Measurements from ENCODE around the gene PTGFRN. TPM values are rescaled to one million over a fixed set of nuclear protein-coding genes. Genes with fewer than 3 reads are reported as not detected.
"Not testable (repeated sequence)": the region's sequence is repeated elsewhere in the genome, so short reads cannot be mapped to it uniquely, and the experiment has no call there.

The PTGFRN gene
- 10 to 100 TPM; 10.1 to 11.1 TPM for total RNA-seq

DNA sequence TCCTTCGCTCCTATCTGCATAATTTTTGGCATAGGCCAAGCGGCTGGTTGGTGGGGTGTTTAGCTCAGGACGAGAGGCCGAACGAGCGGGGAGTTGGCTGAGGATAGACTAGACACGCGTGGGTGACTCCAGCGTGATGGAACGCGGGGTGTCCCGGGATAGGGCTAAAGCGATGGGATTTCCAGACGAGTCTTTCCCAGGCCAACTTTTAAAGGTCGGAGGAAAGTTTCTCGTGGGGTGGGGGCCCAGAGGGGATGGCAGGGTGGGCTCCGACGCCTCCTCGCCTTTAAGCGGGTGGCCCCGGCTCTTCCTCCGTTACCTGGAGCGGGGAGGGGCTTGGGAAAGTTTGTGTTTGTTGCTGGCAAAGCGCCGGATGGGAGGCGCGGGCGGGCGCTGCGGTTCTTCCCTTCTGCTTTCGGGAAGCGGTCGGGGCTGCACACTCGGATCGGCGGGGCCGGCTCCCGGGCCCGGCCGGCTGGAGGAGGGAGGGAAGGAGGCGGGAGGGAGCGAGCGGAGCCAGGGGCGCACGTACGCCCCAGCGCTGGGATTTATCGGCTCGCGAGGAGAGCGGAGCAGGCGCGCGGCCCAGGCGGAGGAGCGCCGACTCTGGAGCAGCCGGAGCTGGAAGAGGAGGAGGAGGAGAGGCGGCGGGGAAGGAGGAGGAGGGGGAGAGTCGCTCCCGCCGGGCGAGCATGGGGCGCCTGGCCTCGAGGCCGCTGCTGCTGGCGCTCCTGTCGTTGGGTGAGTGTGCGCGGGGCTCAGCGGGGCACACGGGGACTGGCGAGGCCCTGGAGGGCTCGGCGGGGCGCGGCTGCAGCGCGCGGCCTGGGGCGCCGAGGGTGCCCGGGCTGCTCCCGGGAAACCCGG, at the start of gene PTGFRN:
Gene PTGFRN (plus strand): TSS at position 405 of the 867 bp plus-strand sequence. CDS start 288 bp downstream, at position 693.
- Mint-ChIP-seq H3K4me3 (no peak within 1 kb of the TSS), H3K27ac (peak within 1 kb of the TSS; percentile 77), H3K27me3 (no peaks in the 10 kb centered on the region), H3K9me3 (no peaks in the 10 kb centered on the region), H3K4me1 (peaks cover under 1% of the 10 kb centered on the region), H3K36me3 (ENCODE audit: low read depth) (no peaks in the 10 kb centered on the region)
- ATAC-seq (replicated peaks): peak; percentile 79

DNA sequence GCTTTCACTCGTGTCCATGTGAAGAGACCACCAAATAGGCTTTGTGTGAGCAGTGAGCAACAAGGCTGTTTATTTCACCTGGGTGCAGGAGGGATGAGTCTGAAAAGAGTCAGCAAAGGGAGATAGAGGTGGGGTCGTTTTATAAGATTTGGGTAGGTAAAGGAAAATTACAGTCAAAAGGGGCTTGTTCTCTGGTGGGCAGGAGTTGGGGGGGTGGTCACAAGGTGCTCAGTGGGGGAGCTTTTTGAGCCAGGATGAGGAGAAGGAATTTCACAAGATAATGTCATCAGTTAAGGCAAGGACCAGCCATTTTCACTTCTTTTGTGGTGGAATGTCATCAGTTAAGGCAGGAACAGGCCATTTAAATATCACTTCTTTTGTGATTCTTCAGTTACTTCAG, 49.5 kb upstream of the PTGFRN start:
- not testable (repeated sequence) for ATAC-seq (replicated peaks); H3K4me1 Mint-ChIP-seq; H3K27ac Mint-ChIP-seq

DNA sequence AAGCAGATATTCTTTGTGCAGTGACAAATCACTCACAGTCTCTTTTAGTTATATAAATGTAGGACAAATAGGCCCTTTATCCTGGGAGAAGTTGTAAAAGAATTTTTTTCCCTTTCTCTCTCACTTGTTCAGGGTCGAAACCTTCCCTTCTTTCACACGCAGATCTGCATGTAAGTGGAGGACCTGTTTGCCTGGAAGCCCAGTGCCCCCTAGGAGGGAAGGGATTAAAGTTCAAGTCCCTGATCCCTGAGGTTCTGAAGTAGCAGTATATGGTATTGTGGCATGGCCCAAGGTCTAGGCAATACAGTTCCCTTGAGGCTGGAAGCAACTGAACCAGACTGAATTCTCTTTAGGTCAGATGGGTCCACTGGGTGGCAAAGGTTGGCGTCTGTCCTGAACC, 48.6 kb upstream of the PTGFRN start:
- ATAC-seq (replicated peaks): no peak
- Mint-ChIP-seq H3K27ac (no peak overlapping the region), H3K36me3 (ENCODE audit: low read depth) (no peaks in the 10 kb centered on the region)

More for the DNA sequence above, 49.5 kb upstream of the PTGFRN start:
- H3K27me3 Mint-ChIP-seq; H3K9me3 Mint-ChIP-seq; H3K4me3 Mint-ChIP-seq; H3K36me3 Mint-ChIP-seq (ENCODE audit: low read depth): not testable (repeated sequence)

DNA sequence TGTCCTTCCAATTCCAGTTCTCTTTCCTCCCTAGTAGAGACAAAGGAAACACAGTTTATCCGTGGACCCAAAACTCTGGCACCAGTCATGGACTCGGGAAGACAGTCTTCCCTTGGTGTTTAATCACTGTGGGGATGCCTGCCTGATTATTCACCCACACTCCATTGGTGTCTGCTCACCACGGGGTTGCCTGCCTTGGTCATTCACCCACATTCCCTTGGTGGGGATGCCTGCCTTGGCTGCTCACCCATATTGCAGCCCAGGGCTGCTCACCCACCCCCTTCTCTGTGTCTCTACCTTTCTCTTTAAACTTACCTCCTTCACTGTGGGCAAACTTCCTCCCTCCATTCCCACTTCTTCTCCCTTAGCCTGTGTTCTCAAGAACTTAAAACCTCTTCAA, 46.7 kb upstream of the PTGFRN start:
- not testable (repeated sequence) for H3K4me1 Mint-ChIP-seq; H3K4me3 Mint-ChIP-seq; H3K36me3 Mint-ChIP-seq (ENCODE audit: low read depth); H3K27ac Mint-ChIP-seq; H3K27me3 Mint-ChIP-seq; H3K9me3 Mint-ChIP-seq; ATAC-seq (replicated peaks)

More for the DNA sequence above, 48.6 kb upstream of the PTGFRN start:
- Mint-ChIP-seq H3K4me1 (no peaks in the 10 kb centered on the region), H3K4me3 (no peak overlapping the region), H3K9me3 (no peaks in the 10 kb centered on the region), H3K27me3 (no peaks in the 10 kb centered on the region)

DNA sequence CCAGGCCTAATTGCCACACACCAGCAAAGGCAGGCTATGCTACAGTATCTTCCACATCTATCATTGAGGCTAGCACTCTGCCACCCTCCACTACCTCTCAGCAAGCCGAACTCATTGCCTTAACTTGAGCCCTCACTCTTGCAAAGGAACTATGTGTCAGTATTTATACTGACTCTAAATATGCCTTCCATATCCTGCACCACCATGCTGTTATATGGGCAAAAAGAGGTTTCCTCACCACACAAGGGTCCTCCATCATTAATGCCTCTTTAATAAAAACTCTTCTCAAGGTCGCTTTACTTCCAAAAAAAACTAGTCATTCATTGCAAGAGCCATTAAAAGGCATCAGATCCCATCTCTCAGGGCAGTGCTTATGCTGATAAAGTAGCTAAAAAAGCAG, 43.2 kb upstream of the PTGFRN start:
- H3K4me3 Mint-ChIP-seq; ATAC-seq (replicated peaks); H3K4me1 Mint-ChIP-seq; H3K27me3 Mint-ChIP-seq; H3K27ac Mint-ChIP-seq; H3K36me3 Mint-ChIP-seq (ENCODE audit: low read depth); H3K9me3 Mint-ChIP-seq: not testable (repeated sequence)

DNA sequence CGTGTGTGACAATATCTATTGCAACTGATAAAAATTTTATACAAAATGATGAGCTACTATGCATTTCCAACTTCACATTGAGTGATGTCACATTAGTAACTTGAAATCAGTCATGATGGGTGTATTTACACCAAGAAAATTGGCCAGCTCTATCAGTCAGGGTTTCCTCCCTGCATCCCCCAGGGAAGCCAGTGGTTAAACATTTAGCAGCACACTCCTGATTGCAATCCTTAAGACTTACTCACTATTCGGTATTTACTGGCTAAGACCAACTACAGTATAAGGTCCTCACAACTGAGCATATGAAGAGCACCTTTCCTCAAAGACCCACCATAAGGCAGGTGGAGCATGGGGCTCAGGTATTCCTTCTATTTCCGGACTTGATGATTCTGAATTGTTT, 41.3 kb upstream of the PTGFRN start:
- no peaks in the 10 kb centered on the region for H3K36me3 Mint-ChIP-seq (ENCODE audit: low read depth)
- H3K9me3 Mint-ChIP-seq: no peaks in the 10 kb centered on the region
- no peak overlapping the region for H3K4me3 Mint-ChIP-seq
- no peaks in the 10 kb centered on the region for H3K27me3 Mint-ChIP-seq
- peaks cover 4% of the 10 kb centered on the region for H3K4me1 Mint-ChIP-seq
- no peak overlapping the region for H3K27ac Mint-ChIP-seq
- no peak for ATAC-seq (replicated peaks)

DNA sequence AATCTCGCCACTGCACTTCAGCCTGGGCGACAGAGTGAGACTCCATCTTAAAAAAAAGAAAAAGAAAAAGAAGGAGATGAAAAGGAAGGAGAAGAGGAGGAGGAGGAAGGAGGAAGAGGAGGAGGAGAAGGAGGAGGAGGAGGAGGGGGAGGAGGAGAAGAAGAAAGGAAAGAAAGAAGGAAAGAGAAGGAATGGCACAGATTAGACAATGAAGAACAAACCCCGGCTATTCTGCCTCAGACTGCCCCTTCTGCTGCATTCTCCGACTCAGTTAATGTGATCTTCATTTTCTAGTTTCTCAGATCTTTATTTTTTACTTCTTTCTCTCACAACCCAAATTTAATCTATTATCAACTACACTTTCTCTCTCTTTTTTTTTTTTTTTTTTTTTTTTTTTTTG, 40.1 kb upstream of the PTGFRN start:
- Mint-ChIP-seq H3K4me1 (peaks cover 11% of the 10 kb centered on the region), H3K27me3 (no peaks in the 10 kb centered on the region), H3K27ac (no peak overlapping the region), H3K9me3 (no peaks in the 10 kb centered on the region), H3K36me3 (ENCODE audit: low read depth) (no peaks in the 10 kb centered on the region), H3K4me3 (no peak overlapping the region)
- ATAC-seq (replicated peaks): no peak

DNA sequence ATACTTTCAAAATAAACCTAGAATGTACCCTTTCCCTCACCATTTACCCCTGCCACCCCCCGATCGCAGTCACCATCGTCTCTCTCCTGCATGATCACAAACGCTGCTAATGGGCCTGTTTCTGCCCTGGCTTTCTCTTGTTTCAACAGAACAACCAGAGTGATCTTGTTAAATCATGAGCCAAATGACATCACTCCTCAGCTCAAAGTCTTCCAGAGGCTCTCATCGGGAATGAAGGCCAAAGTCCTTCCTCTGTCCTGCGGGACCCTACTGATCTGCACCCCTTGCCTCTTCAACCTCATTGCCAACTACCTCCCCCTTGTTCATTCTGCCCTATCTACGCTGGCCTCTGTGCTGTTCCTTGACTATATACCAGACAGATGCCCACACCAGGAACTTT, 39.4 kb upstream of the PTGFRN start:
- Mint-ChIP-seq H3K9me3 (no peaks in the 10 kb centered on the region), H3K27ac (no peak overlapping the region), H3K4me1 (peaks cover 11% of the 10 kb centered on the region), H3K27me3 (no peaks in the 10 kb centered on the region), H3K4me3 (no peak overlapping the region), H3K36me3 (ENCODE audit: low read depth) (no peaks in the 10 kb centered on the region)
- no peak for ATAC-seq (replicated peaks)

DNA sequence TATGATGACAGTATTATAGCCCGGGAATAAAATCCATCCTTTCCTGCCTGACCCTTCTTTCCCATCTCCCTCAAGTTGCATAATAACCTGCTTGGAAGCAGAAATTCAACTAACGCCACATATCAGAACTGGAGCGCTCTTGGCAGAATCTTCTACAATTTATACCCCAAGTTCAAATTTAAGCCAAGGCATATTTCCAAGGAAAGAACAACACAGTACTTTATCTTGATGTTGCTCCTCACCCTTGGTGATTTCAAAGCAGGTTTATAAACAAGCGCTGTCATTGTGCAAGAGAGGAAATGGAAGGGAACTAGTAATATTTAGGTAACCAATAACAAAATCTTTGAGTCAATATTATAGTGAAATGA, 38.0 kb upstream of the PTGFRN start:
- Mint-ChIP-seq H3K4me3 (no peak overlapping the region), H3K27ac (no peak overlapping the region), H3K4me1 (peaks cover 12% of the 10 kb centered on the region), H3K9me3 (no peaks in the 10 kb centered on the region), H3K36me3 (ENCODE audit: low read depth) (no peaks in the 10 kb centered on the region), H3K27me3 (no peaks in the 10 kb centered on the region)
- ATAC-seq (replicated peaks): no peak

DNA sequence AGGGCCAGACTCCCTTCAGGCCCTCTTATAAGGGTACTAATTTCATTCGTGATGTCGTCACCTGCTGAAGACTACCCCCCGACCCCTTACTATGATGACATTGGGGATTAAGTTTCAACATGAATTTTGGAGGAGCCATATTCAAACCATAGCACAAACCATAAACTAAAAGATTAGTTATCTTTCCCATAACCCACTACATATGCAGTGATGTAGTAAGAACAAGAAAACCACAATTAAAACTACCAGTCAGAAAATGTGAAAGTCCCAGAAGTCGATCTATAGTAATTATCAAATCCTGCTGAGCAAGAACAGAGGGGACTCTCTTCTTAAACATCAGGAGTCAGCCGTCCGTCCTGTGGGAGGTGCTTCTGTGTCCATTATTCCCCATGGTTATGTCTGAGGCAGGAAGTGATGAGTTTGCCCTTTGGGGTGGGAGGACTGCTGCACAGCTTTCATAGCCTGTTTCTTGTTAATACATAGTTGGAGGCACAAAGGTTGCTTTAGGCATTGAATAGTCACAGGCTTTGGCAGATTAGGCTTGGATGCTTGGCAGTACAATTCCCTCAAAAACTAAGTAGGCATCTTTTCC, 35.9 kb upstream of the PTGFRN start:
- ATAC-seq (replicated peaks): peak; percentile 69
- no peaks in the 10 kb centered on the region for H3K27me3 Mint-ChIP-seq
- H3K9me3 Mint-ChIP-seq: no peaks in the 10 kb centered on the region
- H3K27ac Mint-ChIP-seq: peak overlapping the region; percentile 74
- H3K4me1 Mint-ChIP-seq: peaks cover 15% of the 10 kb centered on the region
- H3K4me3 Mint-ChIP-seq: peak overlapping the region; percentile 66
- H3K36me3 Mint-ChIP-seq (ENCODE audit: low read depth): no peaks in the 10 kb centered on the region

DNA sequence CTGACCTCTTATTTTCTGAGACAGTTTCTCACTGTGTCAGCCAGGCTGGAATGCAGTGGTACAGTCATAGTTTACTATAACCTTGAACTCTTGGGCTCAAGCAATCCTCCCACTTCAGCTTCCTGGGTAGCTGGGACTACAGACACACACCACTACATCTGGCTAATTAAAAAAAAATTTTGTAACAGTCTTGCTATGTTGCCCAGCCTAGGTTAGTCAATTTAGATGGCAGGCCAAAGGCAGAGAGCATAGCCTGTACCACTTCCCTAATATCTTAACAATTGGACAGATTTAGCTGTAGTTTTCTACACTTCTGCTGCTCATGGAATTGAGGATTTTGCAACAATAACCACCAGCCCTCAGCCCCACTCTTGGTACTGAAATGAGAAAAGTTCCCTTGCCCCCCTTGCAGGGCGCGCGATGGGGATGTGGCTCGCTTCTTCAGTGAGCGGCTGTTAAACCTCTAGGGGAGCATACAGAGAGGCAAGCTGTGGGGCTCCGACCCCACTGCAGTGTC, 34.9 kb upstream of the PTGFRN start:
- peak; percentile 7 for ATAC-seq (replicated peaks)
- Mint-ChIP-seq H3K9me3 (no peaks in the 10 kb centered on the region), H3K4me1 (peaks cover 15% of the 10 kb centered on the region), H3K36me3 (ENCODE audit: low read depth) (no peaks in the 10 kb centered on the region), H3K4me3 (peak overlapping the region; percentile 66), H3K27me3 (no peaks in the 10 kb centered on the region), H3K27ac (no peak overlapping the region)

DNA sequence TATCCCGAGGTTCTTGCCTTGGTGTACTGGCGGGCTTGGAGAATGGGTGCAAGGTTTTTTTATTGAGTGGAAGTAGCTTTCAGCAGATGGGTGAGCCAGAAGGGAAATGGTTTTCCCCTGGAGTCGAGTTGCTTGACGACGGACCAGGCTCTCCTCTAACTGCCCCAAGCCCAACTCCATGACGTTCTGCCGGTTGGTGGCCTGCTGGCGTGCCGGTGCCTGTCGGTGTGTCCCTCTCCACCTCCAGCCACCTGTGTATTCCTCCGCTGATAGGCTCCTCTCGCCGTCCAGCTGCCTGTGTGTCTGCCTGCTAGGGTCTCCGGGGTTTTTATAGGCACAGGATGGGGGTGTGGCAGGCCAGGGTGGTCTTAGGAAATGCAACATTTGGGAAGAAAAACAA, 34.3 kb upstream of the PTGFRN start:
- H3K4me1 Mint-ChIP-seq: peaks cover 15% of the 10 kb centered on the region
- no peak overlapping the region for H3K27ac Mint-ChIP-seq
- H3K4me3 Mint-ChIP-seq: no peak overlapping the region
- no peaks in the 10 kb centered on the region for H3K9me3 Mint-ChIP-seq
- no peaks in the 10 kb centered on the region for H3K36me3 Mint-ChIP-seq (ENCODE audit: low read depth)
- no peak for ATAC-seq (replicated peaks)
- no peaks in the 10 kb centered on the region for H3K27me3 Mint-ChIP-seq

DNA sequence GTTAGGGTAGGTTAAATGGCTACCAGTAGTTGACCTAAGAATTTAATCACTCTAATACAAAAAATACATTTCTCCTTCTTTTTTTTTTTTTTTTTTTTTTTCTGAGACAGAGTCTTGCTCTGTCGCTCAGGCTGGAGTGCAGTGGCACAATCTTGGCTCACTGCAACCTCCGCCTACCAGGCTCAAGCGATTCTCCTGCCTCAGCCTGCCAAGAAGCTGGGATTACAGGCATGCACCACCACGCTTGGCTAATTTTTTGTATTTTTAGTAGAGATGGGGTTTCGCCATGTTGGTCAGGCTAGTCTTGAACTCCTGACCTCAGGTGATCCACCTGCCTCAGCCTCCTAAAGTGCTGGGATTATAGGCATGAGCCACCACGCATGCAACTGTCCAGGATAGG, 33.8 kb upstream of the PTGFRN start:
- not testable (repeated sequence) for H3K9me3 Mint-ChIP-seq; ATAC-seq (replicated peaks); H3K4me3 Mint-ChIP-seq; H3K36me3 Mint-ChIP-seq (ENCODE audit: low read depth); H3K27ac Mint-ChIP-seq; H3K27me3 Mint-ChIP-seq
- peaks cover 15% of the 10 kb centered on the region for H3K4me1 Mint-ChIP-seq

DNA sequence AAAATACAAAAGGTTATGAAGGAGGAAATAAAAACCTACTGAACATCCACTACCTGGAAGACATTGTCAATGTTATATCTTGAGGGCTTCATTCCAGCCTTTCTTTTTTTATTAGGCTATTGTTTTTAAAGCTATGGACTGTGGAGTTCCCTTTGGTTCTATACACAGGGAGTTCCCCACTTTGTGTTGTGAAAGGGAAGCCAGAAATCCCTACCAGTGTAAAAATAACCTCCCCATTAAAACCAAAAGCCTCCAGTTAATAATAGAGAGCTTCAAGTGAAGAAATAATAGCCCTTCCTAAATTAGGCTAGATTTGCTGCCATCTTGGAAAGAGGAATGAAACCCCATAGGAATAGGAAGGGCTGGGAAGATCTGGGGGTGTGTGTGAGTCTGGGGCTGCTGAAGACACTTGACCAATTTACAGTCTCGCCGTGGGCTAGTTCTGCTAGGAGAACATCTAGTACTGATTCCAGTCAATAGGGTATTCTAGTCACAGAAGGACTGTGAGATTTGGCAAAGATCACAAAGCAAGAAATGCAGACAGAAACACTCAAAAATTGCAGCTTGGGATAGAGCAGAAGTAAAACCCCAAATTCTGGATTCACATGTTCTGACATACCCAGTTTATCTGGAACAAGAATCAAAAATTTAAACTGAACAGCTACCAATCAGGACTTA, 32.4 kb upstream of the PTGFRN start:
- Mint-ChIP-seq H3K4me1 (peaks cover 11% of the 10 kb centered on the region), H3K36me3 (ENCODE audit: low read depth) (no peaks in the 10 kb centered on the region), H3K27me3 (no peaks in the 10 kb centered on the region), H3K4me3 (no peak overlapping the region), H3K27ac (no peak overlapping the region), H3K9me3 (no peaks in the 10 kb centered on the region)
- ATAC-seq (replicated peaks): no peak

Measured in activated T-helper 17 cell treated with anti-CD3 and anti-CD28 coated beads, Interleukin-2, amount 50 U/mL, for 72 hours (primary cell).